Glomerular visceral epithelial cell (primary cell): ENCODE data around the gene H6PD.

Experiments
- DNase-seq: peaks from one replicate; pipeline ENCODE4 v3.0.0-alpha.2; 2016; ENCODE audit errors: extremely low spot score

Gene H6PD

GRCh38 chr1:9317591-9318417, 83.2 kb downstream of the H6PD start:
- peak; percentile 64 for DNase-seq

- DNase-seq = no peak
Observed at GRCh38 chr1:9319208-9319788, 84.7 kb downstream of the H6PD start.

DNA sequence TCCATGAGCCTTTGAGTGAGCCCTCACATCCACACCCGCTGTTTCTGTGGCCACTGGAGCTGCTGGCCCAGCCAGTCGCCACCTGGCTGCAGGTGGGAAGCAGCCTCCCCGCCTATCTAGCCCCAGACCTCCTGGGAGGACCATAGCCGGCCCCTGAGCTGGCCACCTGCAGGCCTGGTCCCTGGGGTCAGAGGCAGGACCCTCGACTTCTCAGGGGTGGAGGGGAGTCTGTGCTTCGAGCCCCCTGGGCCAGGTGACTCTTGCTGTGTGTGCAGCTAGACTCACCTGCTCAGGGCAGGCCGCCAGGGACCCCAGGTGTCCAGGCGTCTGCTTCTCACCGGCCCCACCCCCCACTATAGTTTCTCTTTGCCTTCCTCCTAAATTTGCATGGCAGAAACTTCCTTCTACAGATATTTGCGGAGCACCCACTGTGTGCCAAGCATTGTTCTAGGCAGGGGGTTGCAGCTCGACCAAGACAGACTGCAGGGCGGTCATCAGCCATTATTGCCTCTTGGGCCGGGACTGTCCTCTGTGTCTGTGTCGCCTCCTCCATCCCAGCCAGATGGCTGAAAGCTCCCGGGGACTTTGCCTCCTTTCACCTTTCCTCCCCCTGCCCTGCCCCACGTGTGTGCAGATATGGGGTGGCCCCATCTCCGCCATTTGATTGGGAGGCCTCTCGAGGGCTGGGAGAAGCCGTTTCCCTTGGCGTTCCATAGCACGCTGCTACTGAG, 85.4 kb downstream of the H6PD start:
- no peak for DNase-seq
